ENCODE data around the gene NRIP1. TPM values are rescaled to one million over a fixed set of nuclear protein-coding genes. Genes with fewer than 3 reads are reported as not detected.

Gene NRIP1
- total RNA-seq, 2 donors from 2014 or later, result 49.5 to 89.3 TPM

- Histone ChIP-seq H3K27me3 (no peaks in the 10 kb centered on the region), H3K4me1 (no peaks in the 10 kb centered on the region), H3K4me3 (no peak overlapping the region), H3K36me3 (peaks cover 4% of the 10 kb centered on the region), H3K9ac (ENCODE audit: low read depth in 2 of 2, low read length in 2 of 2) (no peak overlapping the region), H3K27ac (no peak overlapping the region), H3K9me3 (no peaks in the 10 kb centered on the region)
- TF ChIP-seq CTCF (IDR thresholded peaks at IDR 0.05), result no peak
- intact Hi-C loops (cut with DNase I), result no loop called here
- DNase-seq, result no peak
These were observed 102.6 kb downstream of the NRIP1 start for GRCh38 chr21:14962217-14962616.

- Histone ChIP-seq H3K36me3 (no peaks in the 10 kb centered on the region), H3K27ac (no peak overlapping the region), H3K9ac (ENCODE audit: low read depth in 2 of 2, low read length in 2 of 2) (no peak overlapping the region), H3K4me3 (no peak overlapping the region), H3K9me3 (no peaks in the 10 kb centered on the region), H3K4me1 (no peaks in the 10 kb centered on the region), H3K27me3 (no peaks in the 10 kb centered on the region)
- intact Hi-C loops (cut with DNase I), result no loop called here
- no peak for TF ChIP-seq CTCF (IDR thresholded peaks at IDR 0.05)
- no peak for DNase-seq
These were observed 103.3 kb downstream of the NRIP1 start for GRCh38 chr21:14961502-14961901.

GRCh38 chr21:14959343-14959742 lies 105.5 kb downstream of the NRIP1 start:
- intact Hi-C loops (cut with DNase I), result no loop called here
- H3K9me3 ChIP-seq, result no peaks in the 10 kb centered on the region
- no peak overlapping the region for H3K27ac ChIP-seq
- H3K27me3 ChIP-seq, result no peaks in the 10 kb centered on the region
- H3K9ac ChIP-seq (ENCODE audit: low read depth in 2 of 2, low read length in 2 of 2), result no peak overlapping the region
- no peaks in the 10 kb centered on the region for H3K36me3 ChIP-seq
- H3K4me3 ChIP-seq, result no peak overlapping the region
- DNase-seq, result no peak
- no peaks in the 10 kb centered on the region for H3K4me1 ChIP-seq
- TF ChIP-seq CTCF (IDR thresholded peaks at IDR 0.05), result no peak

GRCh38 chr21:14957836-14958235 lies 107.0 kb downstream of the NRIP1 start:
- Histone ChIP-seq H3K9me3 (no peaks in the 10 kb centered on the region), H3K9ac (ENCODE audit: low read depth in 2 of 2, low read length in 2 of 2) (no peak overlapping the region), H3K4me1 (no peaks in the 10 kb centered on the region), H3K36me3 (no peaks in the 10 kb centered on the region), H3K4me3 (no peak overlapping the region), H3K27ac (no peak overlapping the region), H3K27me3 (no peaks in the 10 kb centered on the region)
- intact Hi-C loops (cut with DNase I), result no loop called here
- no peak for DNase-seq
- no peak for TF ChIP-seq CTCF (IDR thresholded peaks at IDR 0.05)

GRCh38 chr21:14956807-14957206 lies 108.0 kb downstream of the NRIP1 start:
- Histone ChIP-seq H3K36me3 (no peaks in the 10 kb centered on the region), H3K9me3 (no peaks in the 10 kb centered on the region), H3K27ac (no peak overlapping the region), H3K9ac (ENCODE audit: low read depth in 2 of 2, low read length in 2 of 2) (no peak overlapping the region), H3K4me1 (no peaks in the 10 kb centered on the region), H3K27me3 (no peaks in the 10 kb centered on the region), H3K4me3 (no peak overlapping the region)
- intact Hi-C loops (cut with DNase I), result no loop called here
- TF ChIP-seq CTCF (IDR thresholded peaks at IDR 0.05), result no peak
- no peak for DNase-seq

Data from colonic mucosa (tissue), 4 donors.